ENCODE results near the gene HIVEP1.
A peak's percentile ranks its signal among the peaks of the same experiment; 100 is the strongest.

HIVEP1 gene

GRCh38 chr6:11975353-11975977, 36.6 kb upstream of the HIVEP1 start:
- Histone ChIP-seq H3K27me3 (ENCODE audit: low read depth, low read length) (no peaks in the 10 kb centered on the region), H3K4me2 (ENCODE audit: low read length) (peak overlapping the region; percentile 15; the same call in 1 of the 2 replicates), H3K4me3 (ENCODE audit: low read length) (no peak overlapping the region), H3K27ac (ENCODE audit: low read length) (no peak overlapping the region), H3K36me3 (replicated peaks; ENCODE audit: low read depth, low read length) (no peaks in the 10 kb centered on the region), H3K9ac (ENCODE audit: low read length) (no peak overlapping the region), H3K4me1 (ENCODE audit: low read length) (peaks cover 28% of the 10 kb centered on the region), H2AFZ (ENCODE audit: low read depth, low read length) (no peak overlapping the region), H3K9me3 (ENCODE audit: insufficient read depth, low read length) (no peaks in the 10 kb centered on the region), H4K20me1 (ENCODE audit: insufficient read depth, low read length) (no peaks in the 10 kb centered on the region), H3K79me2 (ENCODE audit: low read length) (no peaks in the 10 kb centered on the region)
- TF ChIP-seq CTCF (IDR thresholded peaks at IDR 0.05; ENCODE audit: low read depth, low read length) (no peak), EZH2phosphoT487 (IDR thresholded peaks at IDR 0.05; ENCODE audit: low read depth) (no peak)

GRCh38 chr6:11976489-11976888, 35.6 kb upstream of the HIVEP1 start:
- Histone ChIP-seq H3K4me2 (ENCODE audit: low read length) (no peak overlapping the region), H2AFZ (ENCODE audit: low read depth, low read length) (no peak overlapping the region), H3K27ac (ENCODE audit: low read length) (no peak overlapping the region), H3K9me3 (ENCODE audit: insufficient read depth, low read length) (no peaks in the 10 kb centered on the region), H3K36me3 (replicated peaks; ENCODE audit: low read depth, low read length) (no peaks in the 10 kb centered on the region), H3K79me2 (ENCODE audit: low read length) (no peaks in the 10 kb centered on the region), H3K4me1 (ENCODE audit: low read length) (peaks cover 25% of the 10 kb centered on the region), H4K20me1 (ENCODE audit: insufficient read depth, low read length) (no peaks in the 10 kb centered on the region), H3K9ac (ENCODE audit: low read length) (no peak overlapping the region), H3K4me3 (ENCODE audit: low read length) (no peak overlapping the region), H3K27me3 (ENCODE audit: low read depth, low read length) (0 out of 2 replicates have a peak, but pooled peaks cover 3% of the 10 kb centered on the region)
- TF ChIP-seq CTCF (IDR thresholded peaks at IDR 0.05; ENCODE audit: low read depth, low read length): no peak
- no peak for TF ChIP-seq EZH2phosphoT487 (IDR thresholded peaks at IDR 0.05; ENCODE audit: low read depth)

- no peak overlapping the region for H2AFZ ChIP-seq (ENCODE audit: low read depth, low read length)
- no peak overlapping the region for H3K4me2 ChIP-seq (ENCODE audit: low read length)
- H3K36me3 ChIP-seq (replicated peaks; ENCODE audit: low read depth, low read length): no peaks in the 10 kb centered on the region
- no peak for TF ChIP-seq CTCF (IDR thresholded peaks at IDR 0.05; ENCODE audit: low read depth, low read length)
- no peak for TF ChIP-seq EZH2phosphoT487 (IDR thresholded peaks at IDR 0.05; ENCODE audit: low read depth)
- no peaks in the 10 kb centered on the region for H3K79me2 ChIP-seq (ENCODE audit: low read length)
- no peaks in the 10 kb centered on the region for H4K20me1 ChIP-seq (ENCODE audit: insufficient read depth, low read length)
- peaks cover 18% of the 10 kb centered on the region for H3K4me1 ChIP-seq (ENCODE audit: low read length)
- H3K4me3 ChIP-seq (ENCODE audit: low read length): no peak overlapping the region
- H3K27ac ChIP-seq (ENCODE audit: low read length): no peak overlapping the region
- H3K9me3 ChIP-seq (ENCODE audit: insufficient read depth, low read length): no peaks in the 10 kb centered on the region
- H3K9ac ChIP-seq (ENCODE audit: low read length): no peak overlapping the region
- 0 out of 2 replicates have a peak, but pooled peaks cover 3% of the 10 kb centered on the region for H3K27me3 ChIP-seq (ENCODE audit: low read depth, low read length)
Measured at GRCh38 chr6:11977193-11977592, 34.9 kb upstream of the HIVEP1 start.

GRCh38 chr6:11977738-11978137, 34.4 kb upstream of the HIVEP1 start:
- no peak overlapping the region for H3K4me3 ChIP-seq (ENCODE audit: low read length)
- no peak overlapping the region for H3K27ac ChIP-seq (ENCODE audit: low read length)
- H3K27me3 ChIP-seq (ENCODE audit: low read depth, low read length): 0 out of 2 replicates have a peak, but pooled peaks cover 3% of the 10 kb centered on the region
- H3K4me2 ChIP-seq (ENCODE audit: low read length): no peak overlapping the region
- peaks cover 13% of the 10 kb centered on the region for H3K4me1 ChIP-seq (ENCODE audit: low read length)
- H3K9me3 ChIP-seq (ENCODE audit: insufficient read depth, low read length): no peaks in the 10 kb centered on the region
- no peaks in the 10 kb centered on the region for H3K79me2 ChIP-seq (ENCODE audit: low read length)
- no peak overlapping the region for H2AFZ ChIP-seq (ENCODE audit: low read depth, low read length)
- H3K9ac ChIP-seq (ENCODE audit: low read length): no peak overlapping the region
- TF ChIP-seq EZH2phosphoT487 (IDR thresholded peaks at IDR 0.05; ENCODE audit: low read depth) (no peak), CTCF (IDR thresholded peaks at IDR 0.05; ENCODE audit: low read depth, low read length) (no peak)
- H4K20me1 ChIP-seq (ENCODE audit: insufficient read depth, low read length): no peaks in the 10 kb centered on the region
- no peaks in the 10 kb centered on the region for H3K36me3 ChIP-seq (replicated peaks; ENCODE audit: low read depth, low read length)
